Measurements from ENCODE around the gene FLOT1. TPM values are rescaled to one million over a fixed set of nuclear protein-coding genes. Genes with fewer than 3 reads are reported as not detected.

Gene FLOT1
- total and polyA plus RNA-seq, 9 of the 15 experiments (the other 6 are each of a cell fraction or from before 2014, with no cell fraction given): 11.7 to 149 (median 118) TPM

- TF ChIP-seq, protein P1, sequence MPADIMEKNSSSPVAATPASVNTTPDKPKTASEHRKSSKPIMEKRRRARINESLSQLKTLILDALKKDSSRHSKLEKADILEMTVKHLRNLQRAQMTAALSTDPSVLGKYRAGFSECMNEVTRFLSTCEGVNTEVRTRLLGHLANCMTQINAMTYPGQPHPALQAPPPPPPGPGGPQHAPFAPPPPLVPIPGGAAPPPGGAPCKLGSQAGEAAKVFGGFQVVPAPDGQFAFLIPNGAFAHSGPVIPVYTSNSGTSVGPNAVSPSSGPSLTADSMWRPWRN (IDR thresholded peaks at IDR 0.05; ENCODE audit: low read depth): no peak
- TF ChIP-seq NEUROD1 (IDR thresholded peaks at IDR 0.05; ENCODE audit: borderline replicate concordance, low read depth, low read length, partially characterized antibody): no peak
- peak; percentile 86 for TF ChIP-seq PHB (CRISPR knock-in tag; IDR thresholded peaks at IDR 0.05)
- TF ChIP-seq ZC3H4 (CRISPR knock-in tag; IDR thresholded peaks at IDR 0.05; ENCODE audit: borderline replicate concordance): 0 out of 2 replicates have a peak, but pooled peaks have one; percentile 69
- peak; percentile 71; the same call in 1 of the 2 replicates for TF ChIP-seq HDAC8 (tag; IDR thresholded peaks at IDR 0.05)
- TF ChIP-seq PATZ1 (CRISPR knock-in tag; IDR thresholded peaks at IDR 0.05; ENCODE audit: borderline replicate concordance): 0 out of 2 replicates have a peak, but pooled peaks have one; percentile 63
- no peak for TF ChIP-seq PML (IDR thresholded peaks at IDR 0.05; ENCODE audit: low read length)
- TF ChIP-seq TAF9B (IDR thresholded peaks at IDR 0.05; ENCODE audit: partially characterized antibody): peak; percentile 12
- TF ChIP-seq REST (IDR thresholded peaks at IDR 0.05; ENCODE audit: borderline replicate concordance): no peak
- TF ChIP-seq REST (CRISPR knock-in tag; IDR thresholded peaks at IDR 0.05; ENCODE audit: low read depth): no peak
- TF ChIP-seq ZNF668 (CRISPR knock-in tag; IDR thresholded peaks at IDR 0.05): no peak
- no peak for TF ChIP-seq FOXA1 (IDR thresholded peaks at IDR 0.05; ENCODE audit: borderline replicate concordance)
- TF ChIP-seq HLTF (IDR thresholded peaks at IDR 0.05): peak; percentile 46; the same call in 1 of the 2 replicates
- TF ChIP-seq CHD2 (IDR thresholded peaks at IDR 0.05; ENCODE audit: low read depth, low read length): no peak
- no peak for TF ChIP-seq MYC (IDR thresholded peaks at IDR 0.05; ENCODE audit: low read depth, low read length)
- TF ChIP-seq MYC (CRISPR knock-in tag; IDR thresholded peaks at IDR 0.05; ENCODE audit: borderline replicate concordance, low read depth): peak; percentile 91
- TF ChIP-seq ZNF780A (CRISPR knock-in tag; IDR thresholded peaks at IDR 0.05): no peak
- TF ChIP-seq ZNF511 (CRISPR knock-in tag; IDR thresholded peaks at IDR 0.05): no peak
Observed at GRCh38 chr6:30716879-30717128, 25.7 kb downstream of the FLOT1 start (continued).
